Measurements from ENCODE around the gene RFTN1.

The RFTN1 gene

GRCh38 chr3:16475766-16476165 is 37.7 kb downstream of the RFTN1 start:
- DNase-seq: no peak
- in situ Hi-C loops (cut with MboI; ENCODE audit: low pct_unique_long_range_greater_than_20kb, low sequenced_read_pairs): no loop called here

- no peak for DNase-seq
- in situ Hi-C loops (cut with MboI; ENCODE audit: low pct_unique_long_range_greater_than_20kb, low sequenced_read_pairs): no loop called here
Observed at GRCh38 chr3:16474920-16475319, 38.6 kb downstream of the RFTN1 start.

GRCh38 chr3:16474216-16474615 is 39.3 kb downstream of the RFTN1 start:
- in situ Hi-C loops (cut with MboI; ENCODE audit: low pct_unique_long_range_greater_than_20kb, low sequenced_read_pairs): no loop called here
- DNase-seq: no peak

GRCh38 chr3:16472593-16472992 is 40.9 kb downstream of the RFTN1 start:
- DNase-seq: no peak
- in situ Hi-C loops (cut with MboI; ENCODE audit: low pct_unique_long_range_greater_than_20kb, low sequenced_read_pairs): no loop called here

GRCh38 chr3:16471897-16472296 is 41.6 kb downstream of the RFTN1 start:
- in situ Hi-C loops (cut with MboI; ENCODE audit: low pct_unique_long_range_greater_than_20kb, low sequenced_read_pairs): no loop called here

DNA sequence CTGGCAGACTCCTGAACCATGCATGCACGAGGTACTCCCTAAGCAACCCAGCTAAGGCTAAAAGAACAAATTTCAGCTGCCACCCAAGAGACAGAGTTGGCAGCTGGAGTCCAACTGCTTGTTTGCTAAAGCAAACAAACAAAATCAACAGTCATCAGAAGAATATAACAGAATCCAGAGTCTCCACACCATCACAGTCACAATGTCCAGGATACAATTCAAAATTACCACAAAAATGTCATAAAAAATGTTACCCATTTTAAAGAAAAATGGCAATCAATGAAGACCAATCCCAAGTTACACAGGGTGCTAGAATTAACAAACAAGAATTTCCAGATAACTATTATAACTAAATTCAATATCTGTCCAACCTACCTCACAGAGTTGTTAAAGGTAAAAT is 42.9 kb downstream of the RFTN1 start:
- DNase-seq: no peak
- in situ Hi-C loops (cut with MboI; ENCODE audit: low pct_unique_long_range_greater_than_20kb, low sequenced_read_pairs): no loop called here

More at GRCh38 chr3:16471897-16472296, 41.6 kb downstream of the RFTN1 start:
- no peak for DNase-seq

GRCh38 chr3:16468336-16469098 is 45.0 kb downstream of the RFTN1 start:
- in situ Hi-C loops (cut with MboI; ENCODE audit: low pct_unique_long_range_greater_than_20kb, low sequenced_read_pairs): no loop called here
- DNase-seq: no peak

GRCh38 chr3:16468002-16468335 is 45.5 kb downstream of the RFTN1 start:
- in situ Hi-C loops (cut with MboI; ENCODE audit: low pct_unique_long_range_greater_than_20kb, low sequenced_read_pairs): no loop called here
- no peak for DNase-seq

GRCh38 chr3:16467393-16467792 is 46.1 kb downstream of the RFTN1 start:
- in situ Hi-C loops (cut with MboI; ENCODE audit: low pct_unique_long_range_greater_than_20kb, low sequenced_read_pairs): no loop called here

GRCh38 chr3:16466822-16467221 is 46.7 kb downstream of the RFTN1 start:
- in situ Hi-C loops (cut with MboI; ENCODE audit: low pct_unique_long_range_greater_than_20kb, low sequenced_read_pairs): no loop called here
- DNase-seq: no peak

More at GRCh38 chr3:16467393-16467792, 46.1 kb downstream of the RFTN1 start:
- no peak for DNase-seq

GRCh38 chr3:16464511-16465148 is 48.9 kb downstream of the RFTN1 start:
- in situ Hi-C loops (cut with MboI; ENCODE audit: low pct_unique_long_range_greater_than_20kb, low sequenced_read_pairs): no loop called here
- DNase-seq: no peak

DNA sequence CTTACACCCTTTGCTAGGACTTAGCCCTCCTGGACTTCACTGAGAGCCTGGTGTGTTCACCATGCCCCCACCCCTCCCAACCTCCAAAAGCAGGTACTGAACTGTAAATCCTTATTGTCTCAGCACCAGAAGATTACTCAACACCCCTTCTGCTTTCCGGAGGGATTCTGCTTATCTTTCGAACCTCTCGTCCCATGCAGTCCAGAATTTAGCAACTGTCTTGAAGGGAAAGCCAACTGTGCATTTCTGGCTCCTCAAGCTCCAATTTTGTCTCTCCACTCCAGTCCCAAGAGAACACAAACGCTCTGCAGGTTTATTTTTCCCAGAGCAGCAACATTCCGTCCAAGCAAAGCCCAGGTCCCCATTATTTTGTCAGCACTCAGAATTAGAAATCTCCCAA is 49.6 kb downstream of the RFTN1 start:
- in situ Hi-C loops (cut with MboI; ENCODE audit: low pct_unique_long_range_greater_than_20kb, low sequenced_read_pairs): no loop called here
- DNase-seq: no peak

GRCh38 chr3:16463119-16463518 is 50.4 kb downstream of the RFTN1 start:
- in situ Hi-C loops (cut with MboI; ENCODE audit: low pct_unique_long_range_greater_than_20kb, low sequenced_read_pairs): no loop called here
- no peak for DNase-seq

- in situ Hi-C loops (cut with MboI; ENCODE audit: low pct_unique_long_range_greater_than_20kb, low sequenced_read_pairs): no loop called here
- DNase-seq: no peak
Observed at GRCh38 chr3:16462679-16463078, 50.8 kb downstream of the RFTN1 start.

DNA sequence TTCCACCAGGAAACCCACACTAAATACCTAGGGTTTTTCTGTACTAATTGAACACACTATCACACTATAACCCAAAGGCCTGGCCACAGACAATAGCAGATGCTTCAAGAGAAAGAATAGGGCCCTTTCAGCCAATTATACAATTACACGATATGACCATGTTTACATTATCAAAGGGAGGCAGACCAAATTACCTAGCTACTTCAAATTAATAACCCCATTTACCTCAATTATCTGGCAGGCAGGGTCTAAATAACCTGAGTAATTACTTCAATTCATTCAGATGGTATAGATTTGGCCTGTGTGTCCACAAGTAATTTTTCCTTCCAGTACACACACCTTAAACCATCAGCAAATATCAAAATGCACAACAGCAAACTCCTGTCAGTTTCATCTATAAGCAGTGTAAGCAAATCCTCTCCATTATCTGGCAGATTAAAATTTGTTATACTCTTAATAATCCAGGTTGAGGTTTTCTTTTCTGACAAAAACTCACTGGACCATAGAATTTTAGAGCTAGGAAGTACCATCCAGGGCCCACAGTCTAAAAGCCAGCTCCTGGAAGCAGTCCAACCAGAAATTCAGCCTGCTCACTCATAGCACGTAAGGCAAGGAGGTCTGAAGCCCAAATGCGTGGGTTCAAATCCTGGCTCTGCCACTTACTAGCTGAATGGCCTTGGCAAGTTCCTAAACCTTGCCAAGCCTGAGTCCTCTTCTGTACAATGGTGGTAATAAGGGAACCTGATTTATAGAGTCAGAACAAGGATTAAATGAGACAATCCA is 51.8 kb downstream of the RFTN1 start:
- no peak for DNase-seq
- in situ Hi-C loops (cut with MboI; ENCODE audit: low pct_unique_long_range_greater_than_20kb, low sequenced_read_pairs): no loop called here

DNA sequence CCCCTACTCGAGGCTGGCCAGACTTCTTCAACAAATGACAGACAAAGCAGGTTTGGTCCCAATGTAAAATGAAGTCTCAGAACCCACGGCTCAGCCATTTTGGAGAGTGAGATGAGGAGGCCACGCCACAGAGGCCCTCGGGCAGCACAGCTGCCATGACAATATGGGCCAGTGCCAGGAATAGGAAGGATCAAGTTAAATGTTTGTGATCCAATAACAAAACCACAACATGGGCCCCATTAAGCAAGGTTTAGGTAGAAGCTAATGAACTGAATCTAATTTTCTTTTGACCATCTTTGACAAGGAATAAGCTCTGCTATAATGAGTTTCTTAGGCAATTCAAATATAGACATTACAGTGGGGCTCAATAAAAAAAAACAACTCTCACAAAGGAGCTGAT is 52.6 kb downstream of the RFTN1 start:
- DNase-seq: no peak
- in situ Hi-C loops (cut with MboI; ENCODE audit: low pct_unique_long_range_greater_than_20kb, low sequenced_read_pairs): no loop called here

GRCh38 chr3:16460273-16460672 is 53.2 kb downstream of the RFTN1 start:
- no peak for DNase-seq
- in situ Hi-C loops (cut with MboI; ENCODE audit: low pct_unique_long_range_greater_than_20kb, low sequenced_read_pairs): no loop called here

GRCh38 chr3:16456784-16457415 is 56.6 kb downstream of the RFTN1 start:
- DNase-seq: no peak
- in situ Hi-C loops (cut with MboI; ENCODE audit: low pct_unique_long_range_greater_than_20kb, low sequenced_read_pairs): no loop called here

- no peak for DNase-seq
- in situ Hi-C loops (cut with MboI; ENCODE audit: low pct_unique_long_range_greater_than_20kb, low sequenced_read_pairs): no loop called here
Observed at GRCh38 chr3:16455966-16456365, 57.5 kb downstream of the RFTN1 start.

DNA sequence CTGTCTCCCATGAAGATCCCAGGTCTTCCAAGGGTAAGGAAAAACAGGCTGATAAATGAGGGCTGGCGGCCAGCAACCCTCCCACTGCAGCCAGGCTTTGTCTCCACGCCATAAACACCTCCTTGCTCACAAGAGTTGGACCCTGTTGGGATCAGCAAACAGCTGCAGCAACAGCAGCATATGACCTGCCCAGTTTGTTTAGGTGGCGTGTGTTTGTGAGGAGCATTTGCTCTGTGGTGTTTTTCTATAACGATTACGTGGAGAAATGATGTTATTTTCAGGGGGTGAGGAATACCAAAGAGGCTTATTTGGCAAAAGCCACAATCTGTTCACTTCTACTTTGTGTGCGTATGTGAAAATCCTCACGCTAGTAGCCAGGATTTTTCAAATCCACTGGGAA is 58.5 kb downstream of the RFTN1 start:
- in situ Hi-C loops (cut with MboI; ENCODE audit: low pct_unique_long_range_greater_than_20kb, low sequenced_read_pairs): no loop called here
- DNase-seq: no peak
